Thyroid gland (tissue), 4 donors: ENCODE data around the gene ABTB2. TPM values are rescaled to one million over a fixed set of nuclear protein-coding genes. Genes with fewer than 3 reads are reported as not detected.

Source experiments
- DNase-seq, 2 donors: peaks; one replicate each; pipeline ENCODE4 v3.0.0-alpha.2; 2019
- H3K27ac ChIP-seq, 3 donors: fragments of 200-600 bp; sonication (generic); 1 replicate in 2 of 3; 2 replicates in 1 of 3; pipeline ENCODE4 v1.5.1; 2016 to 2019; ENCODE audit warnings: mild to moderate bottlenecking in 1 of 3, moderate library complexity in 1 of 3
- H3K27me3 ChIP-seq: fragments of 200-600 bp; sonication (generic); one replicate; pipeline ENCODE4 v1.5.1; 2019
- H3K36me3 ChIP-seq, 2 donors: fragments of 200-600 bp; sonication (generic); one replicate each; pipeline ENCODE4 v1.5.1; 2016 to 2019
- H3K4me1 ChIP-seq, 2 donors: fragments of 200-600 bp; sonication (generic); one replicate each; pipeline ENCODE4 v1.5.1; 2017 to 2019
- H3K4me3 ChIP-seq, 3 donors: fragments of 200-600 bp; sonication (generic); replicated peaks in 1 of 3; 1 replicate in 2 of 3; 2 replicates in 1 of 3; pipeline ENCODE4 v1.5.1; 2016; ENCODE audit warnings: mild to moderate bottlenecking in 1 of 3
- H3K9me3 ChIP-seq: fragments of 200-600 bp; sonication (generic); one replicate; pipeline ENCODE4 v1.5.1; 2017
- POLR2A ChIP-seq, 2 donors: fragments of 450-650 bp; IDR thresholded peaks; one replicate each; pipeline ENCODE4 v1.6.1; 2017; ENCODE audit warnings: antibody characterized with exemption in 2 of 2, mild to moderate bottlenecking in 2 of 2, moderate library complexity in 1 of 2
- WGBS, 2 donors: methylation state at CpG; one replicate each; pipeline ENCODE4 v1.1.5; 2017; 5-methylcytosine and 5-hydroxymethylcytosine counted together
- intact Hi-C: fragments of 100-400 bp; cut with DNase I; formaldehyde crosslinking; loops from one replicate; pipeline ENCODE4 v1.15.1; 2023
- total RNA-seq, 4 donors: library from RNA; depleted of rRNA; stranded (reverse); fragments of >200 nt; gene quantifications; one replicate each; pipeline ENCODE4 v1.2.3, GENCODE V29; 2016
- TF ChIP-seq, protein P1 (sequence below), 6 experiments: fragments of 200-600 bp in 3 of 6; fragments of 450-650 bp in 3 of 6; sonication (generic) in 3 of 6; IDR thresholded peaks; one replicate each; pipeline ENCODE4 v1.5.1; 2016 to 2019; ENCODE audit warnings: antibody characterized with exemption in 6 of 6, mild to moderate bottlenecking in 2 of 6, inconsistent platforms in 1 of 6, moderate library complexity in 1 of 6

ABTB2 gene
- total RNA-seq, 4 donors from 2014 or later: 1.2 to 5.0 (median 3.3) TPM

DNA sequence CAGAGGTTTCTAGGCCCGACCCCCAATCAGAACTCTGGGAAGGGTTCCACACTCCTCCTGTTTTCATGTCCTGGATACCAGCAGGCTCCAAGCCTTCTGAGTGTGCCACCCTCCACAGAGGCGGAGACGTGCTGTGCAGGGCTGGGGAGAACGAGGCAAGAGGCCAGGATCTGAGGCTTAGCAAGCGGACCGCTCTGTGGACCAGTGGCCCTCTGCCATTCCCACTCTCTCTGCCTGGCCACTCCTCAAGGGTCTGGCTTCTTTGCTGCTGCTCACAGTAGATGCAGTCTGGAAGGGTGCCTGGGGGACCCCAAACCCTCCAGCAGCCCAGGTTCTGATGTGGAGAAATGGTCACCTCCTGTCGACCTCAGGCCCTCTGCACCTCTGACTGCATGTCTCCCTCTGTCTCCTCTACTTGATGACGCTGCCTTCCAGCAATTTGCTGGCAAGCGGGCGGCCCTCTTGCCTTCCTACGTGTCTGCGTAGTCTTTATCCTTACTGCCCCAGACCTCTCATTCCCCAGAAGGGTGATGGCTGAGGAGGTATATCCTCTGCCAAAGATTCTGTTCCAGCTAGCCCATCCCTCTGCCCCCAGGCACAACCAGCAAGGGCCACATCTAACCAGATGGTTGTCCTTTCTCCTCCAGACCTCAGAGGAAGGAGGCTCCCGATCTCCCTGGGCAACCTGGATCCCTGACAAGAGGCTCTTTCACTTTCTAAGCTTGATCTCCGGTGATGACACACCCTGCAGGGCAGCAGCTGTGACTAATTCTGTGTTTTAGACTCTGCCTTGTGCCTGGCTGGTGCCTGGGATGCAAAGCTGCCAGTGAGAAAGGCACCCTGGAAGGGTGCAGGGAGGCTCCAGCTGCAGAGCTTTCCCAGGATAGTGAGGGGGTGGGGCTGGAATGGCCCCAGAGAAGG, 165.1 kb downstream of the ABTB2 start:
- Histone ChIP-seq H3K4me1 (peaks cover 12 to 16% of the 10 kb centered on the region in 2 donors), H3K27ac (peak overlapping the region in 1 of 3 donors; percentile 38), H3K4me3 (no peak overlapping the region), H3K36me3 (no peaks in the 10 kb centered on the region), H3K27me3 (no peaks in the 10 kb centered on the region), H3K9me3 (no peaks in the 10 kb centered on the region)
- intact Hi-C loops: no loop called here
- 77 to 83% methylated on average over 12 to 13 of the region's 14 CpGs for WGBS, 2 donors
- TF ChIP-seq, protein P1, sequence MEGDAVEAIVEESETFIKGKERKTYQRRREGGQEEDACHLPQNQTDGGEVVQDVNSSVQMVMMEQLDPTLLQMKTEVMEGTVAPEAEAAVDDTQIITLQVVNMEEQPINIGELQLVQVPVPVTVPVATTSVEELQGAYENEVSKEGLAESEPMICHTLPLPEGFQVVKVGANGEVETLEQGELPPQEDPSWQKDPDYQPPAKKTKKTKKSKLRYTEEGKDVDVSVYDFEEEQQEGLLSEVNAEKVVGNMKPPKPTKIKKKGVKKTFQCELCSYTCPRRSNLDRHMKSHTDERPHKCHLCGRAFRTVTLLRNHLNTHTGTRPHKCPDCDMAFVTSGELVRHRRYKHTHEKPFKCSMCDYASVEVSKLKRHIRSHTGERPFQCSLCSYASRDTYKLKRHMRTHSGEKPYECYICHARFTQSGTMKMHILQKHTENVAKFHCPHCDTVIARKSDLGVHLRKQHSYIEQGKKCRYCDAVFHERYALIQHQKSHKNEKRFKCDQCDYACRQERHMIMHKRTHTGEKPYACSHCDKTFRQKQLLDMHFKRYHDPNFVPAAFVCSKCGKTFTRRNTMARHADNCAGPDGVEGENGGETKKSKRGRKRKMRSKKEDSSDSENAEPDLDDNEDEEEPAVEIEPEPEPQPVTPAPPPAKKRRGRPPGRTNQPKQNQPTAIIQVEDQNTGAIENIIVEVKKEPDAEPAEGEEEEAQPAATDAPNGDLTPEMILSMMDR (IDR thresholded peaks at IDR 0.05): no peak
- TF ChIP-seq POLR2A (IDR thresholded peaks at IDR 0.05): no peak
- peak in 1 of 2 donors; percentile 28 for DNase-seq

DNA sequence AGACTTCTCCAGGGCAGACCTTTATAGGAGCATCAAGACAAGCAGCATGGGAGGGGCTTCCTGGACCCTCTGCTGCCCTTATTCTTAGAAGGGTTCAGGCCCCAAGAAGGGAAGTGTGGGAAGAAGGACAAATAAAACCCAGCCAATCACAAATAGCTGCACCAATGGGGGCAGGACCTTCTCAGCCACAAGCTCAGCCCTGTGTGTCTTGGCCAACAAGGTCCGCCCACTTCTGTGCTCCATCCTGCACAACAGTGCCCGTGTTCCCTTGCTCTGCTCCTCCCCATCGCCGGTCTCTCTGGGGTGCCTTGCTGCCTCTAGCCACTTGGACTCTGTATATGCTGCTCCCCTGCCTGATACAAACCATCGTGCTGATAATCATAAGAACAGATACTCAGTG, 166.2 kb downstream of the ABTB2 start:
- H3K4me1 ChIP-seq: peaks cover 12 to 18% of the 10 kb centered on the region in 2 donors
- WGBS, 2 donors: 95 to 98% methylated on average over 5 of the region's 5 CpGs
- H3K9me3 ChIP-seq: no peaks in the 10 kb centered on the region
- H3K4me3 ChIP-seq: no peak overlapping the region
- no peak for DNase-seq
- H3K27ac ChIP-seq: no peak overlapping the region
- TF ChIP-seq POLR2A (IDR thresholded peaks at IDR 0.05): no peak
- TF ChIP-seq, protein P1 (IDR thresholded peaks at IDR 0.05): no peak
- no peaks in the 10 kb centered on the region for H3K27me3 ChIP-seq
- intact Hi-C loops: no loop called here
- no peaks in the 10 kb centered on the region for H3K36me3 ChIP-seq

DNA sequence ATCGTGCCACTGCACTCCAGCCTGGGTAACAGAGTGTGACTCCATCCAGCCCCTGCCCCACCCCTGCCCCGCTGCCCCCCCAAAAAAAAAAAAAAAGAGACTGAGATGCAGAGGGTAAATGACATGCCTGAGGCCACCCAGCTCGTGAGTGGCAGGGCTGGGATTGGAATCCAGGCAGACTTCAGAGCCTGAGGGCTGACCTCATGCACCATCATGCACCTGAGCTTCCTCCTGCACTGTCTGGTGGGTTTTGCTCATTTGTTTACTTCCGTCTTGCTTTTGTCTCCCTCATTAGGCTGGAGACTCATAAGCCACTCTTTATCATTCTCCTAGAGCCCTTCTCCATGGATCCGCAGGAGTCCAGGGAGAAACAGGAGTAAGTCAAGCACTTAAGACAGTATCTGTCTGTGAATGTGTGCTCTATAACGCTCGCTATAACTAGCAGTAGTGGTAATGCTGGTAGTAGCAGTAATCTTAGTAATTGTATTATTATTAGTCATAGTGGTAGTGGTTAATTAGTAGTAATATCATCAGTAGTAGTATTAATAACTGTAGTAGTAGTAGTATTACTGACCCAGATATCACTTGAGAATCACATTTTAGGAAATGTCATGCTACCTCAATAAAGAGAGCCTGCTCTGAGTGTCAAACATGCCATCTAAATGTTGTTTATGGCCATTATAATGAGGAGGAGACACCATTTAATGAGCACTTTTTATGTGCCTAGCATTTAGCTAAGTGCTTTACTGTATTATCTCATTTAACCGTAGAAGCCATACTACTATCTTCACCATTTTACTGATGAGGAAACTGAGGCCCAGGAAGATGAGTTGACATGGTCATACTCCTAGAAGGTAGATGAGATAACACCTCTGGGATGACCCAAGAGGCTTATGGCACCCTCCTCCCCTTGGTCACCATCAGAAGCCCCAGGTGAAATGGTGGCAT, 167.3 kb downstream of the ABTB2 start:
- no peaks in the 10 kb centered on the region for H3K36me3 ChIP-seq
- peaks cover 18 to 28% of the 10 kb centered on the region in 2 donors for H3K4me1 ChIP-seq
- 92 to 95% methylated on average over 8 of the region's 8 CpGs for WGBS, 2 donors
- H3K27ac ChIP-seq: no peak overlapping the region
- no peaks in the 10 kb centered on the region for H3K27me3 ChIP-seq
- no peak overlapping the region for H3K4me3 ChIP-seq
- no peaks in the 10 kb centered on the region for H3K9me3 ChIP-seq
- DNase-seq: no peak
- intact Hi-C loops: no loop called here
- TF ChIP-seq POLR2A (IDR thresholded peaks at IDR 0.05): no peak
- TF ChIP-seq, protein P1 (IDR thresholded peaks at IDR 0.05): no peak

DNA sequence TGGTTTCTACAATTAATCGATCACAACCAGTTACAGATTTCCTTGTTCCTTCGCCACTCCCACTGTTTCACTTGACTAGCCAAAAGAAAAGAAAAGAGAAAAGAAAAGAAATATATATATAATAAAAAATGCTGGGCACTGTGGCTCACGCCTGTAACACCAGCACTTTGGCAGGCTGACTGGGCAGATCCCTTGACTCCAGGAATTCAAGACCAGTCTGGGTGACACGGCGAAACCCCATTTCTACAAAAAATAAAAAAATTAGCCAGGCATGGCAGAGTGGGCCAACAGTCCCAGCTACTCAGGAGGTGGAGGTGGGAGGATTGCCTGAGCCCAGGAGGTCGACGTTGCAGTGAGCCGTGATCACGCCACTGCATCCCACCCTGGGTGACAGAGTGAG, 168.6 kb downstream of the ABTB2 start:
- WGBS, 2 donors: 43 to 45% methylated on average over 9 of the region's 9 CpGs
- H3K9me3 ChIP-seq: no peaks in the 10 kb centered on the region

More for the DNA sequence above, 168.6 kb downstream of the ABTB2 start:
- Histone ChIP-seq H3K36me3 (no peaks in the 10 kb centered on the region), H3K27ac (peak overlapping the region; percentile 21 to 63 (median 25)), H3K27me3 (no peaks in the 10 kb centered on the region), H3K4me3 (no peak overlapping the region), H3K4me1 (peaks cover 18 to 28% of the 10 kb centered on the region in 2 donors)
- no peak for TF ChIP-seq POLR2A (IDR thresholded peaks at IDR 0.05)
- TF ChIP-seq, protein P1 (IDR thresholded peaks at IDR 0.05): no peak
- intact Hi-C loops: no loop called here
- peak; percentile 64 to 74 for DNase-seq
